Measurements from ENCODE around the gene FUT9. TPM values are rescaled to one million over a fixed set of nuclear protein-coding genes. Genes with fewer than 3 reads are reported as not detected.

The FUT9 gene
- total RNA-seq, 1 donor from 2014 or later, result not detected

DNA sequence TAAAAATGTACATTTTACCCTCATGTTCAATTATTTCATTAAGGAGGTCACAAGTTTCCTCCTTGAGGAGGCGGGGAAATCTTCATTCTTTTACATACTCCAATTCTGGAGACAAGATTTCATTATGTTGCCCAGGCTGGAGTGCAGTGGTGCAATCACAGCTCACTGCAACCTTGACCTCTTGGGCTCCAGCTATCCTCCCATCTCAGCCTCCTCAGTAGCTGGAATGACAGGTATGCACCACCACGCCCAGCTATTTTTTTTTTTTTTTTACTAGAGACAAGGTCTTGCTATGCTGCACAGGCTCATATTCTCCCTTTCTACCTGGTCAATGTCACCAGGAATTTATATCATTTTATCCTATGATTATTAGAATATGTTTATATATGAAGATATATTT lies 85.8 kb downstream of the FUT9 start:
- POLR2A ChIA-PET, result no interaction called here
- no peaks in the 10 kb centered on the region for H3K36me3 Mint-ChIP-seq (ENCODE audit: low read depth)
- no peak overlapping the region for H3K4me3 Mint-ChIP-seq
- TF ChIP-seq, protein P1, sequence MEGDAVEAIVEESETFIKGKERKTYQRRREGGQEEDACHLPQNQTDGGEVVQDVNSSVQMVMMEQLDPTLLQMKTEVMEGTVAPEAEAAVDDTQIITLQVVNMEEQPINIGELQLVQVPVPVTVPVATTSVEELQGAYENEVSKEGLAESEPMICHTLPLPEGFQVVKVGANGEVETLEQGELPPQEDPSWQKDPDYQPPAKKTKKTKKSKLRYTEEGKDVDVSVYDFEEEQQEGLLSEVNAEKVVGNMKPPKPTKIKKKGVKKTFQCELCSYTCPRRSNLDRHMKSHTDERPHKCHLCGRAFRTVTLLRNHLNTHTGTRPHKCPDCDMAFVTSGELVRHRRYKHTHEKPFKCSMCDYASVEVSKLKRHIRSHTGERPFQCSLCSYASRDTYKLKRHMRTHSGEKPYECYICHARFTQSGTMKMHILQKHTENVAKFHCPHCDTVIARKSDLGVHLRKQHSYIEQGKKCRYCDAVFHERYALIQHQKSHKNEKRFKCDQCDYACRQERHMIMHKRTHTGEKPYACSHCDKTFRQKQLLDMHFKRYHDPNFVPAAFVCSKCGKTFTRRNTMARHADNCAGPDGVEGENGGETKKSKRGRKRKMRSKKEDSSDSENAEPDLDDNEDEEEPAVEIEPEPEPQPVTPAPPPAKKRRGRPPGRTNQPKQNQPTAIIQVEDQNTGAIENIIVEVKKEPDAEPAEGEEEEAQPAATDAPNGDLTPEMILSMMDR (IDR thresholded peaks at IDR 0.05), result no peak
- DNase-seq (no peak), ATAC-seq (ENCODE audit: low read depth) (no peak)
- no peaks in the 10 kb centered on the region for H3K9me3 Mint-ChIP-seq
- intact Hi-C loops (cut with micrococcal nuclease), result no loop called here
- no peaks in the 10 kb centered on the region for H3K4me1 Mint-ChIP-seq
- no peak overlapping the region for H3K27ac Mint-ChIP-seq
- H3K27me3 Mint-ChIP-seq, result no peaks in the 10 kb centered on the region
- CTCF ChIA-PET, result no interaction called here

DNA sequence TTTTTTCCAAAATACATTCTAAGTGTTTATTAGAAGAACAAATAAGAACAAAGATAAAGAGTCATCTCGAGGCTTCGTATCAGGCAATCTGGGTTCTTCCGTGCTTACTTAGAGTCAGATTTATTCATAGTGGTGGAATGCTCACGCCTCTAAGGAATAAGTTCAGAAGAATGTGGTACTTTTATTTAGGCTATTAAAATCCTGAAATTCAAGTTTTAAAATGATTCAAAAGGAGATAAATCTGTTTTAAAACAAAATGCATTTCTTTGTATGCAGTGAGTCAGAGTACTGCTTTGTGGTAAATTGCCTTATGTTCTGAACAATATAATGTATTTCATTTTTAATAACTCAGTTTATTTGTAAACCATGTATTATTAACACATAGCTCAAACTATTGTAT lies 89.1 kb downstream of the FUT9 start:
- H3K4me3 Mint-ChIP-seq, result no peak overlapping the region
- no peak for DNase-seq
- no peaks in the 10 kb centered on the region for H3K4me1 Mint-ChIP-seq
- POLR2A ChIA-PET, result no interaction called here
- no peaks in the 10 kb centered on the region for H3K27me3 Mint-ChIP-seq
- H3K27ac Mint-ChIP-seq, result no peak overlapping the region
- H3K36me3 Mint-ChIP-seq (ENCODE audit: low read depth), result no peaks in the 10 kb centered on the region
- TF ChIP-seq, protein P1 (IDR thresholded peaks at IDR 0.05), result no peak
- intact Hi-C loops (cut with micrococcal nuclease), result no loop called here
- no peak for ATAC-seq (ENCODE audit: low read depth)
- H3K9me3 Mint-ChIP-seq, result no peaks in the 10 kb centered on the region
- CTCF ChIA-PET, result no interaction called here

DNA sequence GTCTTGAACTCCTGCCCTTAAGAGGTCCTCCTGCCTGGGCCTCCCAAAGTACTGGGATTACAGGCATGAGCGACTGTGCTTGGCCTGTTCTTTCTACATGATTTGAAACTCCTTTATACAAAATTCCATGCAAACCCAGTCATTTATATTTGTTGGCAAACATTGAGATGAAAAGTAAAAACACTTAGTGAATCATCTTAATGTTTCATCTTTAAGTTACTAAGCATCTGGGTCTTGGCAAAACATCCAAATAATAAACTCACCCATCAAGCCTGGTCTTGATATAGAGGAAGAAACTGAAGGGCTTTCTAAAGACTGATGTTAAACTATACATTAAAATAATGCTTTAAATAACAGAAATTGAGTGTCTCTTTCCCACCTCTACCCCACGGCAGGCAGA lies 95.1 kb downstream of the FUT9 start:
- ChIA-PET CTCF (no interaction called here), POLR2A (no interaction called here)
- H3K4me1 Mint-ChIP-seq, result no peaks in the 10 kb centered on the region
- ATAC-seq (ENCODE audit: low read depth), result no peak
- no peaks in the 10 kb centered on the region for H3K36me3 Mint-ChIP-seq (ENCODE audit: low read depth)
- TF ChIP-seq, protein P1 (IDR thresholded peaks at IDR 0.05), result no peak
- H3K27me3 Mint-ChIP-seq, result no peaks in the 10 kb centered on the region
- intact Hi-C loops (cut with micrococcal nuclease), result no loop called here
- H3K27ac Mint-ChIP-seq, result no peak overlapping the region
- DNase-seq, result no peak
- no peak overlapping the region for H3K4me3 Mint-ChIP-seq
- no peaks in the 10 kb centered on the region for H3K9me3 Mint-ChIP-seq

DNA sequence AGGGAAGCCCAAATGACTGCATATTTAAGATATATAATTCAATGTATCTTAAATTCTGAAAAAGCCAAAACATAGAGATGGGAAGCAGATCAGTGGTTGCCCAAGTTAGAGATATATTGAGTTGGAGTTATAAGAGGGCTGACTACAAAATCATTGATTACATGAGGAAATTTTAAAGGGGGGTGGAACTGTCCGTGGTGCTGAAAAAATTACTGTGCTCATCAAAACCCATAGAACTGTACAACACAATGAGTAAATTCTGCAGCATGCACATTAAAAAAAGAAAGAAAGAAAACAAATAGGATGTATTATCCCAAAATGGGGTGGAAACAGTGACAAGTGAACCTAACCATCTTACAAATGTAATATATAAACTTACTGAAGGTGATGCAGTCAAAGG lies 100.9 kb downstream of the FUT9 start:
- no peaks in the 10 kb centered on the region for H3K27me3 Mint-ChIP-seq
- ATAC-seq (ENCODE audit: low read depth) (no peak), DNase-seq (no peak)
- no peaks in the 10 kb centered on the region for H3K4me1 Mint-ChIP-seq
- CTCF ChIA-PET, result no interaction called here
- POLR2A ChIA-PET, result no interaction called here
- intact Hi-C loops (cut with micrococcal nuclease), result no loop called here
- H3K27ac Mint-ChIP-seq, result no peak overlapping the region
- no peak overlapping the region for H3K4me3 Mint-ChIP-seq
- no peaks in the 10 kb centered on the region for H3K36me3 Mint-ChIP-seq (ENCODE audit: low read depth)
- peaks cover 2% of the 10 kb centered on the region for H3K9me3 Mint-ChIP-seq
- TF ChIP-seq, protein P1 (IDR thresholded peaks at IDR 0.05), result no peak

DNA sequence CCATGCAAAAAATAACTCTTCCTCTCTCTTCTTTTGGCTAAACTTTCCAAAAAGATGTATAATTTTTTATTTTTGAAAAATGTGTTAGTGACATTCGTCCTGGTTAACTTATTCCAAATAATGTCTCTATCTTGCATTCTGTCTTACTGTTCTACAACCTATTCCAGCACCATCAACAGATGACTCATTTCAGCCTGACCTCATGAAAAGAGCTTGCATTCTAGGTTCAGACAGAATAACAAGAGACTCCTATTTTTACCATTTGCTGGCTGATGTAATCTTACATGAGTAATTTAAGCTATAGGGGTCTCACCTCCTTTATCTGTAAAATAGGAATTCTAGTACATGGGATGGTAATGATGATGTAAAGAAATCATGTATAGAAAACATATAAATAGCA lies 109.0 kb downstream of the FUT9 start:
- DNase-seq (no peak), ATAC-seq (ENCODE audit: low read depth) (no peak)
- peaks cover 7% of the 10 kb centered on the region for H3K9me3 Mint-ChIP-seq
- TF ChIP-seq, protein P1 (IDR thresholded peaks at IDR 0.05), result no peak
- ChIA-PET CTCF (no interaction called here), POLR2A (no interaction called here)
- no peaks in the 10 kb centered on the region for H3K36me3 Mint-ChIP-seq (ENCODE audit: low read depth)
- H3K27ac Mint-ChIP-seq, result no peak overlapping the region
- no peaks in the 10 kb centered on the region for H3K4me1 Mint-ChIP-seq
- intact Hi-C loops (cut with micrococcal nuclease), result no loop called here
- H3K4me3 Mint-ChIP-seq, result no peak overlapping the region
- no peaks in the 10 kb centered on the region for H3K27me3 Mint-ChIP-seq

All from activated B cell treated with CpG ODN at 0.5 μM for 24 hours (primary cell).